ENCODE measurements around the gene VAX1.
"Not testable (repeated sequence)": the region's sequence is repeated elsewhere in the genome, so short reads cannot be mapped to it uniquely, and the experiment has no call there.

Gene VAX1

DNA sequence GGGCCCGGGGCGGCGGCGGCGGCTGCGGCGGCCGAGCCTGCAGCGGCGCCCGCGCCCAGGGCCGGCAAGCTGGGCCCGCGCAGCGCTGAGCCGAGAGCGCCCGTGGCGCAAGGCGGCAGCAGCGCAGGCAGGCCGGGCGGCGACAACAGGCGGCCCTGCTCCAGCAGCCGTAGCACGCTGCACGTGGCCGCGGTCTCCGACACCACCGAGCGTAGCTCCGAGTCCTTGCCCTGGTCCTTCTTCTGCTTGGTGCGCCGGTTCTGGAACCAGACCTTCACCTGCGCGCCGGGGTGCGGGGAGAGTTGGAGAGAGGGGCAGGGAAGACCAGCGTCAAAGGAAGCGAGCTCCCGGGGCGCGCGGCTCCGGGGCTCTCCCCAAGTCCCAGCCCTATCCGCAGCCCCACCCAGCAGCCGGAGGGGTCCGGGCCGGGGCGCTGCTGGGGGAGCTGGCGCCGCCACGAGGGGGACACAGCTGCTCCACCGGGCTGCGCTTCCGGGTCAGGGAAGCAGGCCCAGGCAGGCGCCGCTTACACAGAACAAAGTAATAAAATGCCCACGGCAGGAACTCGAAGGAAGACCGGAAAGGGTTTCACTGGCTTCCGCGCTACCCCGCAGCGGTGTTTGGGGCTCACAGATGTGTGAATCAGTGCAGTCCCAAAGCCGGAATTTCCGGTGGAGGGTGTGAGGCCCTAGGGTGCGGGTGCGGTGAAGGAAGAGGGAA lies 3.6 kb downstream of the VAX1 start:
- peak; percentile 26 for DNase-seq

DNA sequence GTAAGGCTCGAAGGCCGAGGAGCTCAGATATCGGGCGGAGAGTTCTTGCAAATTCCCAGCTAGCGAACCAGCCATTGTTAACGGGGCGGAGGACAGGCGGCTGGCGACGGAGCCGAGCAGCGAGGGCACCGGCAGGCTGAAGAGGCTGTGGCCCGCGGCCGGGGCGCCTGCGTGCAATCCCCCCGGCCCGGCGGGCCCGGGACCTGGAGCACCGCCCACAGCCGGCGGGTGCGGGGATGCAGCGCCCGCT lies 4.1 kb downstream of the VAX1 start:
- no peak for DNase-seq

DNA sequence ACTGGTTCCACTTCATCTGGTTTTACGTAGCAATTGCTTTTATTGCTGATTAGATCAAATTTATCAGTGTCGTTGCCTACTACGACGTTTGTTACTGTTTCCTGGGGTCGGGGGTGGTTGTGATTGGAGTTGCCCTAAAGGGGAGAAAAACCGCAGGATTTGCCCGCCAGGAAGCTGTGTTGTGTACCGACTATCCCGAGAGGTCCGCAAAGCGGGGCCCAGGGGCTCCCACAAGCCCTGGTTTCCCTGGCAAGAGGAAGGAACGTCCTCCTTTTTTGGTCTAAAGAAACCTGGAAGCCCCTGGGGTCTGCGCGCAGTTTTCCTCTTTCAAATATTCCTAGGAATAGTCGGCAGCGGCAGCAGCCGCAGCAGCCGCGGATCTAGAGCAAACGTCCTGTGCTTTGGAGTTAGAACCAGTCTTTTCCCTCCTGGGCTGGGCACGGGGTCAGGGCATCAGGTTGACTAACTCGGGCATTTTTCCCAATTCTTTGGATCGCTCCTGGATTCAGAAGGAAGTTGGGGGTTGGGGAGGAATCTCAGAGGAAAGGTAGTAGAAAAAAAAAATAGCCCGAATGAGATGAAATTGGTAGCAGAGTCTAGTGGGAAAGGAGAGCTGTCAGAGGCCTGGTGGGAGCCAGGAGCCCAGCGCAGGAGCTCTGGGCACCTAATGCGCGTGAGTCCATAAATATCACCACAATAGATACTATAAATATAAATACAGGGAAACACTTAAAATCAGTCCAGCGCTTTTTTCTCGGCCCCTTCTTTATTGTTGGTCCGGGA lies 4.6 kb downstream of the VAX1 start:
- DNase-seq: no peak

DNA sequence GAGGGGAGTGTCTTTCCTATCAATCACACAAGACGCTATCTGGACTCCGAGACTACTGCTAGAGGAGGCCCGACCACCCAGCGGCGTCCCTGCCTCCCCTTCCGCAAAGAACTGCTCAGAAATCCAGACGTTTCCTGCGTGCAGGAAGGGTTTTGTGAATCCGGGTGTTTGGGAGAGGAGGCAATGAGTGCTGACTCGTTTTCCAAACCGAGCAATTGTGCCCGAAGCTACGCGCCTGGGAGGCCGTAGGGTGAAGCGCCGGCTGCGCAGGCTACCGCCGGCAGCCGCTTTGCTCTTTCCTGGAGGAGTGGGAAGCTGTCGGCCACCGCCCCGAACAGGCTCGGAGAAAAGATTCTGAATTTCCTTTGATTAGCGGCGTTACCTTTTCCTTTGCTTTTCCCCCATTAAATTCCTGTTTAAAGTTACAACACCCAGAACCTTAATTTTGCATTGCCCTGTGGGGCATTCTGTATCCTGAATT lies 5.3 kb downstream of the VAX1 start:
- no peak for DNase-seq

DNA sequence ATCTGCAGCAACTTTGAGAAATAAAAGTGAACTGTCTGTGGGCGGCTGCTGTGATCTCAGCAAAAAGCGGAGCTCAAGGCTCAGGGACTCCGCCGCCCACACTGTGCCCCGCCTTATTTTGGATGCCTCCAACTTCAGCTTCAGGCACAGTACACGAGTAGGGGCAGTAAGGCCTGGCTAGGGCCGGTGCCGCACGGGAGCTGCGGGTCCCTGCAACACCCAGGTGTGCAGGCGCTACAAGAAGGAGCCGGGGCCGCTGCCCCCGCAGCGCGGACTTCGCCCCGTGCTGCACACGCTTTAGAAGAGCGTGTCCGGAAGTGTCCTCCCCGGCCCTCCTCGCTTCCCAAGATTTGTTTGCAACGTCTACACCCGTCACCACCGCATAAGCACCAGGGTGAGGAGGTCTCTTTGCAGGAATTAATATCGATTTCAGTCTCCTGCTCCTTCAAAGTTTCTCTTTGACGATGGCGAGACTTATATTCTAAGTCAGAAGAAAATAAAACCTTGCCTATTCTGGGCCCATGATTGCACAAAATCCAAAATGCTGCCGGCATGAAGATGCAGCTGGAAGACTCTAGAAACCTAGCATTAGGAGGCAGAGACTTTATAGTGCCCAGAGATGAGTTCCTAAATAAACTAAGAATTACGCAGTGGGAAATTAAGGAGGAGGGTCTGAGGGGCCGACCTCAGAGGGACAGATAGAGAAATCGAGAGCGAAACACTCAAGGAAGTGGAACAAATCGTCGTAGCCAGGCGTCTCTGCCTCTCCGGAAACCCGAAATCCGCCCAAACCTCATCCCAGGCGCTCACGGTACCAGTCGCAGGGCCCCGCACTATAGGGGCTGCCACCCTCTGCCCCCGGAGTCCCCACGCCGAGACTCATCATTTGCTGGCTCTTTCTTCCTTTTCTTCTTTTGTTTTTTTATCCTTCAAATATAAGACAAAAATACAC lies 6.4 kb downstream of the VAX1 start:
- DNase-seq: peak; percentile 29

DNA sequence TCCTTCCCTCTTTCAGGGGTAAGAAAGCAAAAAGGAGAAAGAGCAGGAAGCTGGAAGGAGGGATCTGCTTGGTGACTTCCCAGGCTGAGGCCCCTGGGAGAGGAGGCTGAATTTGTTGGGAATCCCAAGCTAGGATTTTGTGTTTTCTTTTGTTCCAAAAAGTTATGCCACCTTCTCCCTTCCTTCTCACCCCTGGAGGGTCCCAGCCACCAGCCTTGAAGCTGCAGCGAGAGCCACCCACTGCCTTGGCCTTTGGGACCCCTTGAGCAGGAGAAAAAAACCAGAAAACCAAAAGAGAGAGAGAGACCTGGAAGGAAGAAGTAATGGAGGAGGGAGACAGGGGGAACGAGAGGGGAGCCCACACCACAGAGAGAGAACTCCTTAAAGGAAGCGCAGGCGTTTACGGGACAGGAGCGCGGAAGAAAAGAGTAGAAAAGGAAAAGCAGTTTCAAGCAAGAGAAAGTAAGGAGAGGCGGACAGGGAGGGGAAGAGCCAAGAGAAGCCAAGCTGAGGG lies 7.2 kb downstream of the VAX1 start:
- no peak for DNase-seq

DNA sequence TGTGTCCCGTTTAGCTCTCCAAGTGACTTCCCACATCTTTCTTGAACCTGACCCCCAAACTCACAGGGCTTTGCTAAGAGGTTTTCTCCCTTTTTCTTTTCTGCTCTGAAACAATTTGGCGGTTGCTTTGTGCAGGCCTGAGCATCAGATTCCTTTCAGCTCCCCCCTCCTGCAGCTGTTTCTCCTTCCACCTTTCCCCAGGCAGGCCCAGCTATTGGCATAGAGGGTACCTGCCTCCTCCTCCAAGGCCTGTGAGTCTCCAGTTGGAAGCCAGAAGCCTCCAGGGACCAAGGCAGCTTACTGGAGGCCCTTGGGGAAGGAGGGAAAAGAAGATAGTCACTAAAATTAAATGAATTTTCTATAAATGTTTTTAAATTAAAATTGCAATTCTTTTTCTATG lies 7.7 kb downstream of the VAX1 start:
- no peak for DNase-seq

DNA sequence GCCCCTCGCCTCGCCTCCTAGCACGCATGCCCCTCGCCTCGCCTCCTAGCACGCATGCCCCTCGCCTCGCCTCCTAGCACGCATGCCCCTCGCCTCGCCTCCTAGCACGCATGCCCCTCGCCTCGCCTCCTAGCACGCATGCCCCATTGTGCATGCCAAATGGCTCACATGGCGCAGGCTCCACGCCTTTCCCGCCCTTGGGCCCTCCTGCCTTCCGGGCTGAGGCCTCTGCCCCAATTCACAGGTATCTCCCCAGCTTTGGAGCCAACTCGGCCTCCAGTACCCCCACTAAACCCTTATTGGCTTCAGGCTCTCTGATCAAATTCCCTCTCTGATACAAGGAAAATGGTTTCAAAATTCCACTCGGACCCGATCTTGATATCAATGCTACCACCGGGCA lies 11.4 kb downstream of the VAX1 start:
- DNase-seq: not testable (repeated sequence)

DNA sequence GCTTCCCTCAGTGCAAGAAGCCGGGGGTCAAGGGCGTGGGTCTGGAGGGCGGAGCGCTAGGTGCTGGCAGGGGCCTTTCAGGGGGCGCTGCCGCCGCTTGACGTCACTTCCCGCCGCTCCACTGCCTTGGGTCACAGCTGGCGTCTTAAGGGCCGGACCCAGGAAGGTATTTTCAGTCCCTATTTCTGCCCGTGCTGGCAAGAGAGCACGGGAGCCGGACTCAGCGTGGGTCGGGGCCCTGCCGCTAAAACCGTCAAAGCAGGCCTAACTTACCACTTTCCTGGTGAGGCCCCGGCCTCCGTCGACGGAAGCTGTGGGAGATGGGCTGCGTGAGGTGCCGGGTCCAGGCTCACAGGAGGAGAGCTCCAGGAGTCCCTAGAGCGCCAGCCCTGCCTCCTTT lies 12.0 kb downstream of the VAX1 start:
- DNase-seq: no peak

DNA sequence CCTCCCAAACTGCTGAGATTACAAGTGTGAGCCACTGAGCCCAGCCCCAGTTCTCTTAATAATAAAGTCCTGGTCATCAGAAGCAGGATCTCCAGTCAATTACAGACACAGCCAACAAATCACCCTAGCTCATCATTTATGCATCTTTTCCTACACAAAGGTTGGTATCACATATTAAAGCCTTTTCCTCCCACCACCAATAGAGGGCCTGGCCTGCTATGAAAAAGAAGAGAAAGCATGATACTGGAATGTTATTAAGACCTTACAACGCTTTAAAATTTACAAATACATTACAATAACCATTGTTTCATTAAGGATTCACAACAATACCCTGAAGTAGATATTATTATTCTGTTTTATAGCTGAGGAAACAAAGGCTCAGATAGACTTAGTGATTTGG lies 25.9 kb downstream of the VAX1 start:
- no peak for DNase-seq

DNA sequence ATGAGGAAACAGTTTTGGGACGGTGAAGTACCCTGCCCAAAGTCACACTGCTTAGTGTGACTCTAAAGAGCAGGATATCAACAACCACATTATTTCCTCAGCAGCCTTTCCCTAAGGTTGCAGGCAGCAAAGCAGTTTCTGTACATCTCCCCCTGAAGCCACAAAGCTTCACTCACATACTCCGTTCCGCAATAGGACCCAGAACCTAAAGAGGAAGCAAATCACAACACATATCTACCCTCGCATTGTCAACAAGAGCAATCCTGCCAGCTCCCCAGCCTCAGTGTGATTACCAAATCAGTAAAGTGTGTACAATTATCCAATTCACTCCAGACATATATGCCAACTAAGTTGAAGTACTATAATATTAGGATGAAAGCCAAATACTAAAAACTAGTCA lies 30.8 kb downstream of the VAX1 start:
- peak; percentile 27 for DNase-seq

DNA sequence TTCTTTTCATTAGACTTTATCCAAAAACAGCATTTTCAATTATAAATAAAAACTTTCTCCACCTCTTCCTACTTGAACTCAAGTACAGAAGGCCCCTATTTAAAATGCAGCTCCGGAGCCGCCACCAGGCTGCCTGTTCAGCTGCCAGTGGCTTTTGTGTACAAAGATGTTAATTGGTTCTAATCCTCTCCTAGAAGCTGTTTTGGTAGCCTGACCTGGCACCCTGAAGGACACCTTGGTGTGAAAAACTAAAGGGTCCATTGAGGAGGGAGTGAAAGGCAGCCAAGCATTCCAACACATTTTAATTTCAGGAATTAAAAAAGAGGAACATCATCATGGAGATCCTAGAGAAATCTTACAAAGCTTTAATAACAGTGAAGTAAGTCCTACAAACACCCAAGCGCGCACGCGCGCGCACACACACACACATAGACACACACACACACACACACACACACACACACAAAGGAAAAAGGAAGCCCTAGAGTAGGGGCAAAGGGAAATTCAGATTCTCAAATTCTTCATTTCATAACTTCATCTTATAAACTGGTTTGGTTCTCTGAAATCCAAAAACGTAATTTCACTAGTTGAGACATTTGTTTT lies 41.4 kb downstream of the VAX1 start:
- no peak for DNase-seq

DNA sequence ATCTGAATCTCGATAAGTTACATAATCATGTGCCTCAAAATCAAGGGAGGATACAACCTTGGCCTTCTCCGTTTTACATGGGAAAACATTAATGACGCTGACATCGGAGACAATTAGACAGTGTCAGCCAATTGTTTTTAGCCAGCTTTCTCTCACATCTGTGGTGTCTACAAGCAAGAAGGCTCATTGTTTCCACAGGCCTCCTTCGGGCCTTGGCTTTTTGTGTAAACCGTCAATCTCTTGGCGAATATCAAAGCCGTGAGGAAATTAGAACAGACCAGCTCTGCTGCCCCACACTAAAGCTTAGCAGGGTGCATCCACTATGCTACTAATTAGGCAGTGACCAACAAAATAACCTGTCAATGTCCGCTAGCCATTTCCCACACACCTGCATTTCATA lies 43.2 kb downstream of the VAX1 start:
- no peak for DNase-seq

DNA sequence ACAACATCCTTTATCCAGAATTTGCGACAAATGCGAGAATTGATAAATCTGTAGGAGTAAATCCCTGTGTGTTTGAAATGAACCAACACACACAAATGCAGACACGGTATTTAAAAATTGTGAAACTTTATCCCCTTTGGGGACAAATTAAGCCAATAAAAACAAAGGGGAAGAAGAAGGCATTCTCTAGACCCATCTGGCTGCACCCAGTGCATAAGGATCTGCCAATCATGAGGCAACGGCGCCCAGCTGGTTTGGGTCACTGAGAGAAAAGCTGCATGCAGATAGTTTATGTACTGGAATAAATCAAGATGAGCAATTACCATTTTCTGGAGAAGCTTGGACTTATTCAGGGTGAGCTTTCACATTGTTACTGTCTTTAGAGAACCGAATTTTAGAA lies 45.7 kb downstream of the VAX1 start:
- DNase-seq: no peak

DNA sequence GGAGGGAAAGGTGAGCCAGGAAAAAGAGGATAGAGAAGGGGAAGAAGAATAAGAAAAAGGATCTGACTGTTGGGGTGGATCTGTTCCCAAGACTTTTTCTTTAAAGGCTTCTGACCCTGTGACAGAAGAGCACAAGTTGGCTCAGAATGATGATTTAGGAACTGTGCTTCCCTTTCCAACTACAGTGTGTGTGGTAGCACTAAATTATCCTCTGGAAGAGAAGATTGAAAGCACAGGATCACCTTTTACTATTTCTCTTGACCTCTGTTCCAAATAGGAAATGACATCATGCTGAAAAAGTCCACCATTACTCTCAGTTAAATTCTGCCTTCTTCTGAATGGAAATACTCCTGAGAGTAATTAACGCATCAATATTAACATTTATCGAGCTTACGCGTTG lies 47.2 kb downstream of the VAX1 start:
- no peak for DNase-seq

DNA sequence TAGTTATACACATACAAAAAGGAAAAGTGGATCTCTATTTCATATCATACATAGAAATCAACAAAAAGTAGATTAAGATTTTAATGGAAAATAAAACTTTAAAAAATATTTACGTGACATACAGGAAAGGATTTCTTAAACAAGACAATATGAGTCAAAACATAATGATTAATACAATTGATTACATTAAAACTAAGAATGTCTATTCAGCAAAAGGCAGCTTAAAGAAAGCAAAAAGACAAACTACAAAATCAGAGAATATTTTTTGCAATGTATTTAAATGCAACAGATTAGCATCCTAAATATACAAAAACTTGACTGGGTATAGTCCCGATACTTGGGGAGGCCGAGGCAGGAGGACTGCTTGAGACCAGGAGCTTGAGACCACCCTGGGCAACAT lies 50.5 kb downstream of the VAX1 start:
- DNase-seq: no peak

DNA sequence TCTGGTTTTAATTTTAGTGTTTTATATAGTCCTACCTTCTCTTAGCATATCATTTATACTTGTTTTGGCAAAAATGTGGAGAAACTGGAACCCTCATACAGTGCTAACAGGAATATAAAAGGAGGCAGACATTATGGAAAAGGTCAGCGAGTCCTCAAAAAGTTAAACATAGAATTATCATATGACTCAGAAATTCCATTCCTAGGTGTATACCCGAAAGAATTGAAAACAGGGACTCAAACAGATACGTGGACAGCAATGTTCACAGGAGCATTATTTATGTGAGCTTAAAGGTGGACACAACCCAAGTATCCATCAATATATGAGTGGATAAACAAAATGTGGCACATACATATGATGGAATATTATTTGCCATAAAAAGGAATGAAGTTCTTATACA lies 51.5 kb downstream of the VAX1 start:
- DNase-seq: no peak

DNA sequence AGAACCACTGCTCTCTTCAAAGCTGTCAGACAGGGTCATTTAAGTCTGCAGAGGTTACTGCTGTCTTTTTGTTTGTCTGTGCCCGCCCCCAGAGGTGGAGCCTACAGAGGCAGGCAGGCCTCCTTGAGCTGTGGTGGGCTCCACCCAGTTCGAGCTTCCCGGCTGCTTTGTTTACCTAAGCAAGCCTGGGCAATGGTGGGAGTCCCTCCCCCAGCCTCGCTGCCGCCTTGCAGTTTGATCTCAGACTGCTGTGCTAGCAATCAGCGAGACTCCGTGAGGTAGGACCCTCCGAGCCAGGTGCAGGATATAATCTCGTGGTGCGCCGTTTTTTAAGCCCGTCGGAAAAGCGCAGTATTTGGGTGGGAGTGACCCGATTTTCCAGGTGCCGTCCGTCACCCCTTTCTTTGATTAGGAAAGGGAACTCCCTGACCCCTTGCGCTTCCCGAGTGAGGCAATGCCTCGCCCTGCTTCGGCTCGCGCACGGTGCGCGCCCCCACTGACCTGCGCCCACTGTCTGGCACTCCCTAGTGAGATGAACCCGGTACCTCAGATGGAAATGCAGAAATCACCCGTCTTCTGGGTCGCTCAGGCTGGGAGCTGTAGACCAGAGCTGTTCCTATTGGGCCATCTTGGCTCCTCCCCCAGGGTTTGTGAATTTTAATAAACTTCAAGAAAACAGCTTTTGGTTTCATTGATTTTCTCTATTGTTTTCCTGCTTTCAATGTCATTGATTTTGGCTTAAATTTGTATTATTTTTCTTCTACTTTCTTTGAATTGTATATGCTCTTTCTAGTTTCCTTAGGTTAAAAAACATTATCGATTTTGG lies 53.4 kb downstream of the VAX1 start:
- not testable (repeated sequence) for DNase-seq
